Esophagus muscularis mucosa (tissue), 4 donors: Measurements from ENCODE around the gene EPC2.

Experiments used
- CTCF ChIP-seq, 3 experiments: fragments of 200-600 bp in 2 of 3; fragments of 450-650 bp in 1 of 3; sonication (generic) in 2 of 3; IDR thresholded peaks; one replicate each; pipeline ENCODE4 v1.5.1; 2017 to 2019; ENCODE audit warnings: antibody characterized with exemption in 3 of 3, mild to moderate bottlenecking in 2 of 3, moderate library complexity in 1 of 3
- EP300 ChIP-seq: sonication (generic); formaldehyde crosslinking; IDR thresholded peaks from one replicate; pipeline ENCODE4 v1.6.1; 2017; ENCODE audit warnings: antibody characterized with exemption
- POLR2AphosphoS5 ChIP-seq, 2 donors: sonication (generic); formaldehyde crosslinking; IDR thresholded peaks; one replicate each; pipeline ENCODE4 v1.6.1; 2017; ENCODE audit warnings: antibody characterized with exemption in 2 of 2

GRCh38 chr2:148742373-148742772 is 97.8 kb downstream of the EPC2 start:
- TF ChIP-seq CTCF (IDR thresholded peaks at IDR 0.05) (no peak), EP300 (no peak), POLR2AphosphoS5 (IDR thresholded peaks at IDR 0.05) (no peak)
